ENCODE data around the gene CERK.
"Not testable (repeated sequence)": the region's sequence is repeated elsewhere in the genome, so short reads cannot be mapped to it uniquely, and the experiment has no call there.

Gene CERK

GRCh38 chr22:46735747-46736608 is 2.1 kb downstream of the CERK start:
- no peak for DNase-seq
- H3K4me1 Mint-ChIP-seq (ENCODE audit: low read depth) = peaks cover 62% of the 10 kb centered on the region
- H3K27me3 Mint-ChIP-seq = no peaks in the 10 kb centered on the region
- H3K9me3 Mint-ChIP-seq = no peaks in the 10 kb centered on the region
- peak overlapping the region; percentile 96 for H3K4me3 Mint-ChIP-seq
- H3K36me3 Mint-ChIP-seq (ENCODE audit: low read depth) = peaks cover 44% of the 10 kb centered on the region
- H3K27ac Mint-ChIP-seq = peak overlapping the region; percentile 96

- Mint-ChIP-seq H3K36me3 (ENCODE audit: low read depth) (peaks cover 46% of the 10 kb centered on the region), H3K4me3 (peak overlapping the region; percentile 96), H3K27ac (peak overlapping the region; percentile 96), H3K9me3 (no peaks in the 10 kb centered on the region), H3K4me1 (ENCODE audit: low read depth) (peaks cover 66% of the 10 kb centered on the region), H3K27me3 (no peaks in the 10 kb centered on the region)
- DNase-seq = peak; percentile 69
Observed at GRCh38 chr22:46734830-46735453, 3.1 kb downstream of the CERK start.

- Mint-ChIP-seq H3K4me3 (peak overlapping the region; percentile 96), H3K27ac (peak overlapping the region; percentile 96), H3K4me1 (ENCODE audit: low read depth) (peaks cover 65% of the 10 kb centered on the region), H3K36me3 (ENCODE audit: low read depth) (peaks cover 50% of the 10 kb centered on the region)
- not testable (repeated sequence) for H3K9me3 Mint-ChIP-seq, H3K27me3 Mint-ChIP-seq, DNase-seq
Observed at GRCh38 chr22:46734213-46734722, 3.8 kb downstream of the CERK start.

- Mint-ChIP-seq H3K27me3 (no peaks in the 10 kb centered on the region), H3K9me3 (no peaks in the 10 kb centered on the region), H3K4me1 (ENCODE audit: low read depth) (peaks cover 70% of the 10 kb centered on the region), H3K4me3 (no peak overlapping the region), H3K27ac (peak overlapping the region; percentile 52), H3K36me3 (ENCODE audit: low read depth) (peaks cover 63% of the 10 kb centered on the region)
- no peak for DNase-seq
Observed at GRCh38 chr22:46732513-46732912, 5.5 kb downstream of the CERK start.

GRCh38 chr22:46732041-46732379 is 6.0 kb downstream of the CERK start:
- Mint-ChIP-seq H3K27me3 (no peaks in the 10 kb centered on the region), H3K4me1 (ENCODE audit: low read depth) (peaks cover 71% of the 10 kb centered on the region), H3K36me3 (ENCODE audit: low read depth) (peaks cover 64% of the 10 kb centered on the region), H3K4me3 (peak overlapping the region; percentile 46), H3K9me3 (no peaks in the 10 kb centered on the region), H3K27ac (peak overlapping the region; percentile 87)
- DNase-seq = no peak

DNA sequence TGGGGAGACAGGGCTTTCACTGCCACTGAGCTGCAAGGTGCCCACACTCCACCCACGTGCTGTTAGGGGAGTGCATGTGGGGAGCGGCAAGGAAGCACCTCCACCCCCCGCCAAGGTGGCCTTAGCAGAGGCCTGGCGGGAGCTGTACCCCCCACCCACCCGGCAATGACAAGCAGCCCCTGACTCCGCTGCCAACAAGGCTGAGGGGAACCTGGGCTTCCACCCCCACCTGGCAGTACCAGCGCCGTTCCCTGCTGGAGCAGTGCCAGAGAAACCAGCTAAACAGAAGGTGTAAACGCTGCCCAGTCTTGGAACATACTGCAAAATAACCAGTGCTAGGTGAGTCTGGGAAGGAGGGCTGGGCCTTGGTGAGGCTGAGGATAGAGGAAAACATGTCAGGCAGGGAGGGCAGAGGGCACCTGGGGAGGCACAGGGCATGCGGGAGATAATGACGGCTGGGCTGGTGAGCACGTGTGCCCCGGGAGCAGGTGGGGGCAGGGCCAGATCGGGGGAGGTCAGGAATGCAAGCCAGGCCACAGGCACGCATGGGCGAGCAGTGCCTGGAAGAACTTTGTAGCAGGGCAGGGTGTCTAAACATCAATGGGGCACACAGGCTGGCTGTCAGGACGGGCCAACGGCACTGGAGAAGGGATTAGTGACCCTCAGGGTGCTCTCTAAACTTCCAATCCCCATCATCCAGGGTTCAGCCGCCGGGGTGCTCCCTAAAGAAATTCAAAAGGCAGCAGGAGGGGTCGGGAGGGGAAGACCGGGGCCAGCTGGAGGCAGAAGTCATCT is 6.6 kb downstream of the CERK start:
- Mint-ChIP-seq H3K27ac (peak overlapping the region; percentile 87), H3K9me3 (no peaks in the 10 kb centered on the region), H3K36me3 (ENCODE audit: low read depth) (peaks cover 63% of the 10 kb centered on the region), H3K4me3 (peak overlapping the region; percentile 46), H3K4me1 (ENCODE audit: low read depth) (peaks cover 70% of the 10 kb centered on the region), H3K27me3 (no peaks in the 10 kb centered on the region)
- DNase-seq = no peak

GRCh38 chr22:46730568-46731245 is 7.3 kb downstream of the CERK start:
- no peaks in the 10 kb centered on the region for H3K9me3 Mint-ChIP-seq
- H3K4me1 Mint-ChIP-seq (ENCODE audit: low read depth) = peaks cover 70% of the 10 kb centered on the region
- H3K4me3 Mint-ChIP-seq = peak overlapping the region; percentile 27
- H3K36me3 Mint-ChIP-seq (ENCODE audit: low read depth) = peaks cover 64% of the 10 kb centered on the region
- H3K27ac Mint-ChIP-seq = peak overlapping the region; percentile 87
- DNase-seq = no peak
- no peaks in the 10 kb centered on the region for H3K27me3 Mint-ChIP-seq

- no peak for DNase-seq
- peaks cover 56% of the 10 kb centered on the region for H3K4me1 Mint-ChIP-seq (ENCODE audit: low read depth)
- no peak overlapping the region for H3K4me3 Mint-ChIP-seq
- peaks cover 71% of the 10 kb centered on the region for H3K36me3 Mint-ChIP-seq (ENCODE audit: low read depth)
- peak overlapping the region; percentile 72 for H3K27ac Mint-ChIP-seq
- no peaks in the 10 kb centered on the region for H3K27me3 Mint-ChIP-seq
- no peaks in the 10 kb centered on the region for H3K9me3 Mint-ChIP-seq
Observed at GRCh38 chr22:46728470-46728869, 9.6 kb downstream of the CERK start.

DNA sequence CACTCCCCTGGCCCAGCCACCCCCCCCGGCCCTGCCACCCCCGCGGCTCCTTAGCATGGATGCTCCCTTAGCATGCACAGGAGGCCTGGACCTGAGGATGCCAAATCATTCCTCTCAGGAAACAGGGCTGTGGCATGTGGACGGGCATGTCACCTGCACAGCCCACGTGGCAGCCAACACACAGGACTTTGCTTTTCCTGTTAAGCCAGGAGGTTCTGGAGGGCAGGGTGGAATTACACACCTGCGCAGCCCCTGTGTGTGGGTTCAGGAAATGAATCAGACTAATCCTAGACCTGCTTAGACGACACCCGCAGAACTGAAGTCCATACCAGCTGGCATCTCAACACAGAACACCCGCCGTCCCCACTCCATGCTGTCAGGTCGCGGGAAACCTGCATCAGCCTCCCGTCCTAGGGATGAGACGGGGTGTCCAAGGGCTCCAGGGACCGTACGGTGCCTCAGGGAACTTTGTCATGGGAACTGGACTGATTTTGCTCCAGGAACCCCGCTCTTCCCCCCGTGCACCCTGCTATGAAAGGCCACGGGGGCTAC is 10.2 kb downstream of the CERK start:
- no peaks in the 10 kb centered on the region for H3K9me3 Mint-ChIP-seq
- no peak overlapping the region for H3K4me3 Mint-ChIP-seq
- H3K27me3 Mint-ChIP-seq = no peaks in the 10 kb centered on the region
- peak overlapping the region; percentile 64 for H3K27ac Mint-ChIP-seq
- peaks cover 75% of the 10 kb centered on the region for H3K36me3 Mint-ChIP-seq (ENCODE audit: low read depth)
- peaks cover 58% of the 10 kb centered on the region for H3K4me1 Mint-ChIP-seq (ENCODE audit: low read depth)
- no peak for DNase-seq

- H3K4me1 Mint-ChIP-seq (ENCODE audit: low read depth) = peaks cover 56% of the 10 kb centered on the region
- H3K4me3 Mint-ChIP-seq = no peak overlapping the region
- H3K9me3 Mint-ChIP-seq = no peaks in the 10 kb centered on the region
- H3K27ac Mint-ChIP-seq = peak overlapping the region; percentile 23
- peaks cover 75% of the 10 kb centered on the region for H3K36me3 Mint-ChIP-seq (ENCODE audit: low read depth)
- DNase-seq = no peak
- H3K27me3 Mint-ChIP-seq = no peaks in the 10 kb centered on the region
Observed at GRCh38 chr22:46726986-46727317, 11.1 kb downstream of the CERK start.

DNA sequence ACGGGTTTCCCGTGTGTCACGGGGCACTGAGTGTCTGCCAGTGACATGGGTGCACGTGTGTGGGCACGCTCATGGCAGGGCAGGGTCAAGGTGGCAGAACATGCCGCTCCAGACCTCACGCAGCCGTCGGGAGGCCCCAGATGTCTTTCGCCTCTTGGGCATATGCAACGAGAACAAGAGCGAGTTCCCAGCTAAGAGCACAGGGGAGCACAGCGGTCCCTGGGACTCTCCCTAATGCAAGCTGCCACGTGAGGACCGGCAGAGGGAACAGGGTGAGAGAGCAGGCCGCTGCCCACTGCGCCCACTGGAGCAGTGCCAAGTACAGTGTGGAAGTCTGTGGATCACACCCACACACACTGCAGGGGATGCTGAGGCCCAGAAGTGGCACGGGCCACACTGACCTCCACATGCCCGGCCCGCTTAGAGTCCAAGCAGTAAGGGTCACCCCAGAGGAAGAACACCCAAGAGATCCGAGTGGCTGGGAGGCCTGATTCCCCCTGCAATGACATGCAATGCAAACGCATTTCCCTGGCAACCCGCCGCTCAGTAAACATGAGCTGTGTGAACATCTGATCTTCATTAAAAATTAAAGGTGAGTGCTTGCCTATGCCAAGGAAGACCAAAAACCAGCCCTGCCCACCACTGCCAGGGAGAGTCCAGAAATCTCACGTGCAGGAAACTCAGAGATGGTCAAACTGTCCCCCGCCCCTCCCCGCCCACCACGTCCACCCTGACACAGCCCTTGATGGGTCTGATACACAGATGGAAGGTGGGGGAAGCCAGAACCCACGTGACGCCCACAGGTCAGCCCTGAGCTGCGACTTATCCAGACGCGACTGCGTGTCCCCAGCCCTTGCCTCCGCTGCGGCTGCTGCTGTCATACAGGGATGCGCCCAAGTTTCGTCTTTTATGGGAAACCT is 11.7 kb downstream of the CERK start:
- no peak overlapping the region for H3K27ac Mint-ChIP-seq
- no peak for DNase-seq
- no peaks in the 10 kb centered on the region for H3K27me3 Mint-ChIP-seq
- peaks cover 74% of the 10 kb centered on the region for H3K36me3 Mint-ChIP-seq (ENCODE audit: low read depth)
- no peak overlapping the region for H3K4me3 Mint-ChIP-seq
- H3K4me1 Mint-ChIP-seq (ENCODE audit: low read depth) = peaks cover 51% of the 10 kb centered on the region
- no peaks in the 10 kb centered on the region for H3K9me3 Mint-ChIP-seq

DNA sequence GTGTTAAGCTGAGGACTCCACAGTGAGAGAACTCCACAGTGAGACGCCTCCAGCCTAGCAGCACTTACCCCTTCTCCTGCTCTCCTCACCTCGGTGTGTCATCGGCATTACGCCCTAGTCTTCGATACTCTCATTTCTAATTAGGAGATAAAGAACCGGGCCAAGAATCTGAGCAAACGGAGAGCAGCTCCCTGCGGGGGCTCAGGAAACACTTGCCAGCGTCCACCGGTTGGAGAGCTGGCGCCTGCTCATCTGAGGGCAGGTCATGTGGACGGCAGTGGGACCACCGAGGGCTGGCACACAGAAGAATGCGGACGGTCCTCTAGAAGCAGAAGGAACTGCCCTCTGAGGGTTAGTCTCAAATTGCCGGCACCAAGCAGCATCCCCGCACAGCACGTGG is 13.0 kb downstream of the CERK start:
- Mint-ChIP-seq H3K27ac (no peak overlapping the region), H3K4me3 (no peak overlapping the region), H3K36me3 (ENCODE audit: low read depth) (peaks cover 78% of the 10 kb centered on the region), H3K4me1 (ENCODE audit: low read depth) (peaks cover 42% of the 10 kb centered on the region), H3K27me3 (no peaks in the 10 kb centered on the region), H3K9me3 (no peaks in the 10 kb centered on the region)
- no peak for DNase-seq

DNA sequence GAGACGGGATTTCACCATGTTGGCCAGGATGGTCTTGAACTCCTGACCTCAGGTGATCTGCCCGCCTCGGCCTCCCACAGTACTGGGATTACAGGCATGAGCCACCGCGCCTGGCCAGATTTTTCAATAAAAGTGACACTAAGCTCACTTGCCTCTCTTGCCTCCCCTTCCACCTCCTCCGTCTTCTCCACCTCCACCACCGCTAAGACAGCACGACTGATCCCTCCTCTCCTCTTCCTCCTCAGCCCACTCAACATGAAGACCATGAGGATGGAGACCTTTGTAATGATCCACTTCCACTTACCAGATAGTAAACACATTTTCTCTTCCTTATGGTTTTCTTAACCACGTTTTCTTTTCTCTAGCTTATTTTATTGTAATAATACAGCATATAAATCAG is 14.2 kb downstream of the CERK start:
- Mint-ChIP-seq H3K27me3 (no peaks in the 10 kb centered on the region), H3K4me1 (ENCODE audit: low read depth) (peaks cover 39% of the 10 kb centered on the region), H3K36me3 (ENCODE audit: low read depth) (peaks cover 85% of the 10 kb centered on the region), H3K4me3 (no peak overlapping the region), H3K27ac (no peak overlapping the region), H3K9me3 (no peaks in the 10 kb centered on the region)
- DNase-seq = no peak
